T-helper 2 cell treated with Interferon-gamma antibody and Interleukin-4, amounts not matched to agents 5 μg/mL and 100 μg/mL, for 36 hours (primary cell): Measurements from ENCODE around the gene ZNF484.
A peak's percentile ranks its signal among the peaks of the same experiment; 100 is the strongest.
"Not testable (repeated sequence)": the region's sequence is repeated elsewhere in the genome, so short reads cannot be mapped to it uniquely, and the experiment has no call there.

Source experiments
- DNase-seq: peaks from one replicate; pipeline ENCODE4 v3.0.0; 2021; ENCODE audit warnings: low spot score
- H3K27ac Mint-ChIP-seq: one replicate; pipeline ENCODE4 v1.8.0; 2021; ENCODE audit warnings: mild to moderate bottlenecking, mixed read lengths
- H3K27me3 Mint-ChIP-seq: one replicate; pipeline ENCODE4 v1.8.0; 2021; ENCODE audit warnings: low read depth, mixed read lengths
- H3K36me3 Mint-ChIP-seq: one replicate; pipeline ENCODE4 v1.8.0; 2021; ENCODE audit warnings: low read depth, mixed read lengths
- H3K4me1 Mint-ChIP-seq: one replicate; pipeline ENCODE4 v1.8.0; 2021; ENCODE audit warnings: low read depth, mixed read lengths
- H3K4me3 Mint-ChIP-seq: one replicate; pipeline ENCODE4 v1.8.0; 2022; ENCODE audit warnings: mild to moderate bottlenecking, moderate library complexity, mixed read lengths
- H3K9me3 Mint-ChIP-seq: one replicate; pipeline ENCODE4 v1.8.0; 2021; ENCODE audit warnings: mixed read lengths

The ZNF484 gene

GRCh38 chr9:92877531-92878430 lies at the start of gene ZNF484:
TSS of gene ZNF484 (minus strand) at chr9:92878038. CDS start at chr9:92875029, 3,009 bp downstream.
- Mint-ChIP-seq H3K27ac (peak within 1 kb of the TSS; percentile 99), H3K9me3 (peaks cover 7% of the 10 kb centered on the region), H3K36me3 (peaks cover 25% of the 10 kb centered on the region), H3K4me1 (peaks cover 29% of the 10 kb centered on the region), H3K27me3 (no peaks in the 10 kb centered on the region), H3K4me3 (peak within 1 kb of the TSS; percentile 100)
- peak; percentile 94 for DNase-seq

- Mint-ChIP-seq H3K4me3 (no peak overlapping the region), H3K9me3 (no peaks in the 10 kb centered on the region), H3K27me3 (no peaks in the 10 kb centered on the region), H3K36me3 (no peaks in the 10 kb centered on the region), H3K4me1 (no peaks in the 10 kb centered on the region), H3K27ac (no peak overlapping the region)
- no peak for DNase-seq
These were observed 42.6 kb upstream of the ZNF484 start for GRCh38 chr9:92920437-92920836.

GRCh38 chr9:92917176-92917800 lies 39.5 kb upstream of the ZNF484 start:
- no peak overlapping the region for H3K4me3 Mint-ChIP-seq
- no peak overlapping the region for H3K27ac Mint-ChIP-seq

GRCh38 chr9:92911511-92912475 lies 34.0 kb upstream of the ZNF484 start:
- H3K9me3 Mint-ChIP-seq, result no peaks in the 10 kb centered on the region
- H3K4me1 Mint-ChIP-seq, result no peaks in the 10 kb centered on the region
- no peaks in the 10 kb centered on the region for H3K36me3 Mint-ChIP-seq
- no peak for DNase-seq
- H3K27ac Mint-ChIP-seq, result no peak overlapping the region
- H3K4me3 Mint-ChIP-seq, result no peak overlapping the region
- peaks cover 21% of the 10 kb centered on the region for H3K27me3 Mint-ChIP-seq

More at GRCh38 chr9:92917176-92917800, 39.5 kb upstream of the ZNF484 start:
- Mint-ChIP-seq H3K27me3 (no peaks in the 10 kb centered on the region), H3K4me1 (no peaks in the 10 kb centered on the region), H3K36me3 (no peaks in the 10 kb centered on the region), H3K9me3 (no peaks in the 10 kb centered on the region)
- no peak for DNase-seq

- not testable (repeated sequence) for H3K27me3 Mint-ChIP-seq, H3K4me1 Mint-ChIP-seq, H3K36me3 Mint-ChIP-seq, H3K27ac Mint-ChIP-seq, DNase-seq, H3K9me3 Mint-ChIP-seq
- peak overlapping the region; percentile 46 for H3K4me3 Mint-ChIP-seq
These were observed 27.3 kb upstream of the ZNF484 start for GRCh38 chr9:92905137-92905536.

- no peak for DNase-seq
- Mint-ChIP-seq H3K4me1 (peaks cover 12% of the 10 kb centered on the region), H3K9me3 (no peaks in the 10 kb centered on the region), H3K27ac (no peak overlapping the region), H3K36me3 (no peaks in the 10 kb centered on the region), H3K27me3 (peaks cover under 1% of the 10 kb centered on the region), H3K4me3 (no peak overlapping the region)
These were observed 19.5 kb upstream of the ZNF484 start for GRCh38 chr9:92897323-92897722.

- no peak for DNase-seq
- H3K27ac Mint-ChIP-seq, result no peak overlapping the region
- no peaks in the 10 kb centered on the region for H3K9me3 Mint-ChIP-seq
- H3K36me3 Mint-ChIP-seq, result no peaks in the 10 kb centered on the region
- peaks cover 12% of the 10 kb centered on the region for H3K4me1 Mint-ChIP-seq
- peaks cover 2% of the 10 kb centered on the region for H3K27me3 Mint-ChIP-seq
- H3K4me3 Mint-ChIP-seq, result no peak overlapping the region
These were observed 18.1 kb upstream of the ZNF484 start for GRCh38 chr9:92895812-92896436.

GRCh38 chr9:92894711-92895362 lies 17.0 kb upstream of the ZNF484 start:
- DNase-seq, result no peak
- Mint-ChIP-seq H3K36me3 (no peaks in the 10 kb centered on the region), H3K27ac (no peak overlapping the region), H3K9me3 (no peaks in the 10 kb centered on the region), H3K27me3 (peaks cover 5% of the 10 kb centered on the region), H3K4me1 (peaks cover 12% of the 10 kb centered on the region), H3K4me3 (no peak overlapping the region)

- DNase-seq, H3K9me3 Mint-ChIP-seq, H3K36me3 Mint-ChIP-seq, H3K27ac Mint-ChIP-seq, H3K27me3 Mint-ChIP-seq, H3K4me3 Mint-ChIP-seq: not testable (repeated sequence)
- peaks cover 12% of the 10 kb centered on the region for H3K4me1 Mint-ChIP-seq
These were observed 16.2 kb upstream of the ZNF484 start for GRCh38 chr9:92893916-92894610.

- not testable (repeated sequence) for H3K4me3 Mint-ChIP-seq, H3K36me3 Mint-ChIP-seq, DNase-seq, H3K9me3 Mint-ChIP-seq, H3K27ac Mint-ChIP-seq
- Mint-ChIP-seq H3K27me3 (peaks cover 14% of the 10 kb centered on the region), H3K4me1 (peaks cover 14% of the 10 kb centered on the region)
These were observed 14.4 kb upstream of the ZNF484 start for GRCh38 chr9:92892276-92892675.

- Mint-ChIP-seq H3K27me3 (peaks cover 14% of the 10 kb centered on the region), H3K9me3 (no peaks in the 10 kb centered on the region), H3K27ac (no peak overlapping the region), H3K4me1 (peaks cover 13% of the 10 kb centered on the region), H3K36me3 (no peaks in the 10 kb centered on the region), H3K4me3 (no peak overlapping the region)
- no peak for DNase-seq
These were observed 12.9 kb upstream of the ZNF484 start for GRCh38 chr9:92890761-92891160.

GRCh38 chr9:92887880-92888338 lies 10.1 kb upstream of the ZNF484 start:
- Mint-ChIP-seq H3K4me3 (peak overlapping the region; percentile 41), H3K27me3 (peaks cover 14% of the 10 kb centered on the region), H3K27ac (peak overlapping the region; percentile 9), H3K9me3 (no peaks in the 10 kb centered on the region), H3K4me1 (peaks cover 13% of the 10 kb centered on the region), H3K36me3 (no peaks in the 10 kb centered on the region)
- no peak for DNase-seq
